GM10266 (cell line): Measurements from ENCODE around the gene CFAP46.
A peak's percentile ranks its signal among the peaks of the same experiment; 100 is the strongest.

Experiments
- DNase-seq: peaks from one replicate; pipeline ENCODE4 v3.0.0; 2012; ENCODE audit errors: extremely low spot score
- TF ChIP-seq, protein P1 (sequence below): IDR thresholded peaks from 2 replicates; pipeline ENCODE4 v1.5.1; 2012; ENCODE audit warnings: mild to moderate bottlenecking, low read depth; ENCODE audit not compliant: control insufficient read depth, insufficient read depth; ENCODE audit errors: missing control alignments

CFAP46 gene

DNA sequence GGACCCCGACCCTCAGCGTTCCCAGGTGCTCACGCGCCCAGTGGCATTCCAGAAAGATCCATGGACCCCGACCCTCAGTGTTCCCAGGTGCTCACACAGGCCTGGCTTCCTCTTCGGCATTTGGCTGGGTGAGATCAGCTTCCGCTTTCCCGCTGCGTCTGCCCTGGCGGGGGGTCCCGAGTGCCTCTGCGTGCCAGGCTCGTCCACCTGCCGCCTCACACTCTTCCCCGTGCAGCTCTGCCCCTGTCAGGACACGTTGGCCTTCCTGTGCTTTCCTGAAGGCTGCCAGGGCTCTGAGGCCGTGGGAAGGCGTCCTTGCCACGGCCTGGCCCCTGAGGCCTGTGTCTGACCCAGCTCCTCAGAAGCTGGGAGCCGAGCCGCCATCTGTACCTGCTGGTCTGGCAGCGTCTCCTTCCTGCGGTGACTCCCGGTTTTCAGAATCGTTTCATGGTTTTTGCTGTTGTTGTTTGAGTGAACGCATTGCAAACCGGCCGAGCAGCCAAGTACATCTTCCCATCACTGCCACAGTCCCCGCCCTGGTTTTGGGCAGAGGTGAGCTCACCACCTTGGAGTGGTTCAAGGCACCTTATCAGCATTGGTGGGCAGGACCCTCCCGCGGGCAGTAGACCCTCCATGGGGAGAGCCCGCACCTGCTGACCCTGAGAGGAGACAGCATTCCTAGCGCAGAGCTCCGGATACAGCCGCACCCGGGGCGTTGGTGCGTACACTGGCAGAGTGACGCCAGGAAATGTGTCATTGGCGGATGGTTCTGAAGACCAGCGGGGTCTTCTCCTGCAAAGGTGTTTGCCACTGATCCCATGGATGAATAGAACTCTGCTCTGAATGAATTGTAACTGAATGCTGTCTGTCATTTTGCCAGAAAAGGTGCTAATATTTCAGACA, 173.8 kb downstream of the CFAP46 start:
- DNase-seq: no peak
- TF ChIP-seq, protein P1, sequence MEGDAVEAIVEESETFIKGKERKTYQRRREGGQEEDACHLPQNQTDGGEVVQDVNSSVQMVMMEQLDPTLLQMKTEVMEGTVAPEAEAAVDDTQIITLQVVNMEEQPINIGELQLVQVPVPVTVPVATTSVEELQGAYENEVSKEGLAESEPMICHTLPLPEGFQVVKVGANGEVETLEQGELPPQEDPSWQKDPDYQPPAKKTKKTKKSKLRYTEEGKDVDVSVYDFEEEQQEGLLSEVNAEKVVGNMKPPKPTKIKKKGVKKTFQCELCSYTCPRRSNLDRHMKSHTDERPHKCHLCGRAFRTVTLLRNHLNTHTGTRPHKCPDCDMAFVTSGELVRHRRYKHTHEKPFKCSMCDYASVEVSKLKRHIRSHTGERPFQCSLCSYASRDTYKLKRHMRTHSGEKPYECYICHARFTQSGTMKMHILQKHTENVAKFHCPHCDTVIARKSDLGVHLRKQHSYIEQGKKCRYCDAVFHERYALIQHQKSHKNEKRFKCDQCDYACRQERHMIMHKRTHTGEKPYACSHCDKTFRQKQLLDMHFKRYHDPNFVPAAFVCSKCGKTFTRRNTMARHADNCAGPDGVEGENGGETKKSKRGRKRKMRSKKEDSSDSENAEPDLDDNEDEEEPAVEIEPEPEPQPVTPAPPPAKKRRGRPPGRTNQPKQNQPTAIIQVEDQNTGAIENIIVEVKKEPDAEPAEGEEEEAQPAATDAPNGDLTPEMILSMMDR: no peak

DNA sequence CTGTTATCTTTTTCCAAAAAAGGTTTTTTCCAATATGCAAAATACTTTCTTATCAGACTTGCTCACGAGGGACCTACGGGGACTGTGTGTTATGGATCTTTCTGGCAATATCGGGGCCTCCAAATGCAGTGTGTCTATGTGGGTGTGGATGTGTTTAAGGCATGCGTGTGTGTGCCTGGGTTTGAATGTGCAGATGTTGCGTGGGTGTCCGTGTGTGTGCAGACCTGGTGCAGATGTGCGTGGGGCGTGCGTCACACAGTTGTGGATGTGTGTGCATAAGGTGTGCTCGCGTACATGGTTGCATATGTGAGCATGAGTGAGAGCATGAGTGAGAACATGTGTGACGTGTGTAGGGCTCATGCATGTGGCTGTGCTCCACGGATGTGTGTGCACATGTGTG, 176.1 kb downstream of the CFAP46 start:
- DNase-seq: no peak
- TF ChIP-seq, protein P1: no peak

DNA sequence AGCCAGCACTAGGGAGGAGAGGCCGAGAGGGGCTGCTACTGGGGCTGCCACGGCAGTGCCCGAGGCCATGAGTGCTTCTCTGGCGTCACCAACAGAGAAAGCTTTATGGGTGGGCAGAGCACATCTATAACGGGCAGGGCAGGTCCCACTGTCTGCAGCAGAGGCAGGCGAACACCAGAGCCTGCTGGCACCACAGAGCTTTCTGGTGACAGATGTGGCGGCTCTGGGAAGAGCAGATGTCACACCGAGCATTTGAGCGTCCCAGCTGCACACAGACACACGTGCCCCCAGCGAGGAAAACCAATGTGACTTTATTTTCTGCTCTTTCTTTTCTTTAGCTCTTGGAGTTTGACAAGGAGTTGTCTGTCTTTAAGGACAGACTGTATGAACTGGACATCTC, 176.9 kb downstream of the CFAP46 start:
- DNase-seq: no peak
- TF ChIP-seq, protein P1: no peak

DNA sequence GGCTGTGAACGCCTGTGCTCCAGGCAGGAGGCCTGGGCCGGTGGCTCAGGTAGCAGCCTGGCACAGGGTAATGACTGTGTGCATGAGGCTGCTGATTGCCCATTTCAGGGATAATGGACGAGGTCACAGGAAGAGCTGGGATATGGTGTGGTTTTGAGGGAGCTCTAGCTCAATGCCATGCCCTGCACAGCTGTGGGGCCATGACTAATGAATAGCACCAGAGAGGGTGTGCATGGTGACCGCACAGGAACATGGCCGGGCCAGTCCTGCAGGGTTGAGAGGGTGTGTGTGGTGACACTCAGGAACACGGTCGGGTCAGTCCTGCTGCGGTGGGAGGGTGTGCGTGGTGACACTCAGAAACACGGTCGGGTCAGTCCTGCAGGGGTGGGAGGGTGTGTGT, 178.3 kb downstream of the CFAP46 start:
- TF ChIP-seq, protein P1: no peak
- no peak for DNase-seq

DNA sequence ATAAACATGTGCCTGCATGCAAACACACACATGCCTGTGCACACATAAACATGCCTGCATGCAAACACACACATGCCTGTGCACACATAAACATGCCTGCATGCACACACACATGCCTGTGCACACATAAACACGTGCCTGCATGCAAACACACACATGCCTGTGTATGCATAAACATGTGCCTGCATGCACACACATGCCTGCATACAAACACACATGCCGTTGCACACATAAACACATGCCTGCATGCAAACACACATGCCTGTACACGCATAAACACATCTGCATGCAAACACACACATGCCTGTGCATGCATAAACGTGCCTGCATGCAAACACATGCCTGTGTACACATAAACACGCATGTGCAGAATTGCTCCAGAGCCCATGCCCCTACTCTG, 178.8 kb downstream of the CFAP46 start:
- TF ChIP-seq, protein P1: no peak
- no peak for DNase-seq

DNA sequence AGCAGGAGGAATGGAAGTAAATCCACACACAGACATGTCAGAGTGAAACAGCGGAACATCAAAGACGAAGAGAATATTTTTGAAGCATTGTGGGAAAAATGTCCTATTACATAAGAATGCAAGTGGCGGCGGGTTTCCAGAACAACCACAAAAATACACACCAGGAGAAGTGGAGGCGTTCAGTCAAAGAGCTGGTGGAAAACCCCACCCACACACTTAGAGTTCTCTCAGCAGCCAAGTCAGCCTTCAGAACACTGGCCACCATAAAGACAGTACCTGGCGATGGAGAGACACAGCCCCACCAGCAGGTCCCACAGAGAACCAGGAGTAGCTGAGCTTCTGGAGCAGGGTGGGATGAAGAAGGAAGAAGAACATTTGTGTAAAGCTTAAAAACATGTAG, 180.1 kb downstream of the CFAP46 start:
- TF ChIP-seq, protein P1: no peak
- DNase-seq: peak; percentile 64

DNA sequence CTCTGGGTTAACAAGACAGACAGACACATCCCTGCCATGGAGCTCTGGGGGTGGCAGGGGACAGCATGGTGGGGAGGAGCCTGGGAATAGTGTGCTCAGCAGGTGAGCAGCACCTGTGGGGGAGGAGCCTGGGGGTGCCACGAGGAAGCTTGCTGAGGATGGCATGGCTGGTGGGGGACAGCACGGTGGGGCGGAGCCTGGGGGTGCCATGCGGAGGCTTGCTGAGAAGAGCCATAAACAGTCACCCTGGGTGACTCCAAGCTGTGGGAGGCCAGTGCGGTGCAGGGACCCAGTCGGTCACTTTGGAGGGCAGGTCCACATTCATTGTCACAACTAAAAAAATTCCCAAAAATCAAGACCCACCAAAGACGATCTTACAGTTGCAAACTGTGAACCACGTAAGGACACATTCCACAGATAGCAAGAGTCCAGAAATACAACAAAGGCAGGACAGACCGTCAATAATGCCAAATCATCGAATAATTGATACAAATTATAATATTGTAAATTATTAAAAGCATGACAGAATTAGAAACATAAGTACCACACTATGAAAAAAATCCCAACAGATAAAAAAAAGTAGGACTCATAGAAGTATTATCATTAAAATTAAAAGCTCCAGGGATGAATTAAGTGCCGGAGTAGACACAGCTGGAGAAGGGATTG, 180.8 kb downstream of the CFAP46 start:
- TF ChIP-seq, protein P1: no peak

More for the DNA sequence above, 180.8 kb downstream of the CFAP46 start:
- DNase-seq: no peak
